Activated CD4-positive, alpha-beta T cell treated with anti-CD3 and anti-CD28 coated beads, Interleukin-2, amount 50 U/mL, for 24 hours (primary cell): ENCODE measurements around the gene EXTL1.

ENCODE experiments used
- DNase-seq, 2 donors: peaks; one replicate each; pipeline ENCODE4 v3.0.0-alpha.2; 2020; ENCODE audit warnings: low read depth in 1 of 2, low spot score in 1 of 2

The EXTL1 gene

GRCh38 chr1:26069941-26070295 is 48.3 kb downstream of the EXTL1 start:
- no peak for DNase-seq

- DNase-seq: no peak
Observed at GRCh38 chr1:26070296-26070962, 48.9 kb downstream of the EXTL1 start.

- no peak for DNase-seq
Observed at GRCh38 chr1:26070963-26071342, 49.4 kb downstream of the EXTL1 start.

- no peak for DNase-seq
Observed at GRCh38 chr1:26072305-26072704, 50.7 kb downstream of the EXTL1 start.

DNA sequence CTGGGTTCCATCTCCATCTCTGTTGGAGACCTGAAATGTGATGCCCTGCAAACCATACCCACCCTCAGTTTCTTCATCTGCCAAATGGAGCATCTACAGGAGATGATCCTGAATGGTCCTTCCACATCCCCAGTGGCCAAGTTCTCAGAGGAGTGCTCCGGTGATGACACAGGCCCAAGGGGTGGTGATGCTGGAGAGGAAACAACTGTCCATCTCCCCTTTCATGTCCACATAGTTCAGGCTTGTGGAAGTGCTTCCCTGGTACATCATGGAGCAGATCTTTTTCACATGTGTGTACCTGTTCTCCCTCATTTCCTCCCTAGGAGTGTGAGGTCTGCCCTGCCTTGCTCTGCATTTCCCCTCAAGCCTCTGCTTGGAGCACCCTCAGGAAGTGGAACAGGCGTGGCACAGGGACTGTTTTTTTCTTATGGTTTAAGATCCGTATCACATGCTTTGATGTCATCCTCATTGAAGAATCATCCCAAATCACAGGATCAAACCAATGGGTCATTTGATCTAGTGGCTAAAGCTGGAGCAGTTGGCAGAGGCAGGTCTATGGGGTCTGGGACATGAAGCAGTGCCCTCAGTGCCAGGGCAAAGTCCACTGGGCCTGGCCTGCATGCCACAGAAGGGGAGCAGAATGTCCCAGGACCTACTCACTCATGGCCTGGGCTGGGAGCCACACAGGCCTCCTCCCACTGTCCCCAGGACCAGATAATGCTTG is 54.0 kb downstream of the EXTL1 start:
- DNase-seq: no peak

- DNase-seq: no peak
Observed at GRCh38 chr1:26077524-26077923, 55.9 kb downstream of the EXTL1 start.

DNA sequence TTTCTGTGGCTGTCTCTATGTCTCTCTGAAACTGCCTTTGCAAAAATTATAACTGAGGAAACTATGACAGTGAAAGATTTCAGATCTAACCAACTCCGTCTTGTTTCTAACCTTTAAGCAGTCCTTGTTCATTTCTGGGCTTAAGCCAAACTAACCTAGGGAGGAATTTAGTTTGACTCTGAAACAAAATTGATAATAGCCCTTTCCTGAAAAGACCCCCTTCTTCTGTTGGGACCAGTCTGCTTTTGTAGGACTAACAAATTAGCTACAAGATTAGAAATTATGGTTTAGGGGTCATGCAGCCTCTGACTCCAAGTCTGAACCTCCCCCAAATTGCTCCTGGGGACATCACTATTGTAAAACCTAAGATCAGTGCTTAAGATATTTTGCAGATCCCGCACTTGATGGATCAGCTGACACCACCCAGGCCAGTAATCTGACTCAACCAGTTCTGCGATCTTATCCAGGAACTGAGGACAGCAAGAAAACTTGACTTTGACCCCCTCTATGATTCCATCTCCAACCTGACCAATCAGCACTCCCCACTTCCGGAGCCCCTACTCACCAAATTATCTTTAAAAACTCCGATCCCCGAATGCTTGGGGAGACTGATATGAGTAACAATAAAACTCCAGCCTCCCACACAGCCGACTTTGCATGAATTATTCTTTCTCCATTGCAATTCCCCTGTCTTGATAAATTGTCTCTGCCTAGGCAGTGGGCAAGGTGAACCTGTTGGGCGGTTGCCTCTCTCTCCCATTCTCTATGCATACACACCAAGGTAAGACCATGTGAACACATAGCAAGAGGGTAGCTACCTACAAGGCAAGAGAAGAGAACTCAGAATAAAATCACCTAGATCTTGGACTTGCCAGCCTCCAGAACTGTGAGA is 57.0 kb downstream of the EXTL1 start:
- no peak for DNase-seq

DNA sequence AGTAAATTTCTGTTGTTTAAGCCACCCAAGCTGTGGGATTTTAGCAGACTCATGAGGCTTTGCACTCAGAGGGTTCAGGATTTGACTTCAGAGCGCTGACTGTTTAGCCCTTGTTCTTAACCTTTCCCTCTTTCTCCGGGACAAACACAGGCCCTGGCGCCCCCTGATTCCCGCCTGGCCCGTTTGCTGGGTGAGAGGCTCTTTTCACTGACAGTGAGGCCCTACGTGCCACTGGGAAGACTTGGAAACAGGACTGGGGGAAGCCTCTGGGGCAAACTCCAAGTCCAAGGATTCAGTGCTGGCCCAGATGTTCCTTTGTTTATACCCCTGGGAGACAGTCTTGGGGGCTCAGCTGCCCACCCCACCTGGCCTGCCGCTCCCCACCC is 57.6 kb downstream of the EXTL1 start:
- no peak for DNase-seq

GRCh38 chr1:26079960-26080814 is 58.6 kb downstream of the EXTL1 start:
- DNase-seq: no peak

DNA sequence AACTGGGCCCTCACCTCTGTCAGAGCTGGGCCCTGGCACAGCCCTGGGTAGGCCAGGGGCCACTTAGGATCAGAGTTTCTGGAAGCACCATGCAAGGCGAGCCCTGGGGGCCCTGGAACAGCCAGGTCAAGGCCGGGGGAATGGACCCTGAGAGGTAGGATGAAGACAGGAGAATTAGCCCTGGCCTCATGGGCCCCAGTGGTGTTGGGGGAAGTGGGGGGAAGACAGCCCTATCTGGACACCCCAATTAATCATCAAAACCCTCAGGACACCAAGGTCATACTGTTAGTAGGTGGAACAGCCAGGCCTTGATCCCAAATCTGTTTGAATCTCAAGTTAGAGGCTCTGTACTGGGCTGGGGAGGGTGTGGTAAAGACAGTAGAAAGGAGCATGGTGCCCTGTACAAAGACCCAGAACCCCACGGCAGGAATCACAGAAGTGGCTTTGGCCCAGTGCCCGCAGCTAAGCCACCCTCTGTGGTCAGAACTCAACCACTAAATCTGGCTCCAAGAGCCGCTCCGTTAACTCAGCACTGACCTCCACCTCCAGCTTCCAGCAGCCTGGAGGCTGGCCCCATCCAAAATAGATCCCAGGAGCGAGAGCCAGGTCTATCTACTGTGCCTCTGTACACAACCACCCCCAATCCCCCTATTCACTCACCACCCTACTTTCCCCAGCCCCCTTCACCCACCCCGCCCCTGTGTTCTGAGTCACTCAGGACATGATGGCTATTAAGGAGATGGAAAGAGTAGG is 59.9 kb downstream of the EXTL1 start:
- DNase-seq: no peak

DNA sequence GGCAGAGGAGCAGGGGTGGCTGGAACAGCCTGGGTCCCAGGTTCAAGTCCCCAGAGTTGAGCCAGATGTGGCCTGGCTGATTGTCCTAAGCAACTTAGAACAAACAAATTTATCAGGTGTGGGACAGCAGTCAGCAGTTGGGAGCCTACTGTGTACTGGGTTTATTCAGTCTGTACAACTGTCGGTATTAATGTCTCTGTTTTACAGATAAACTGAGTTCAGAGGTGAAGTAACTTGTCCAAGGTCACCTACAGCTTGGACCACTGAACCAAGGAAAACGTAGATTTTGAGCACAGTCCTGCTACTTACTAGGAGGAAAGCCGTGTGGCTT is 60.4 kb downstream of the EXTL1 start:
- DNase-seq: no peak

GRCh38 chr1:26083208-26083607 is 61.6 kb downstream of the EXTL1 start:
- DNase-seq: no peak

- no peak for DNase-seq
Observed at GRCh38 chr1:26084091-26084561, 62.6 kb downstream of the EXTL1 start.

GRCh38 chr1:26084844-26085243 is 63.3 kb downstream of the EXTL1 start:
- DNase-seq: no peak
